Measurements from ENCODE around the gene SULT2A1.
"Not testable (repeated sequence)": the region's sequence is repeated elsewhere in the genome, so short reads cannot be mapped to it uniquely, and the experiment has no call there.

SULT2A1 gene

GRCh38 chr19:47859838-47860237 lies 26.3 kb downstream of the SULT2A1 start:
- not testable (repeated sequence) for DNase-seq

GRCh38 chr19:47858646-47859285 lies 27.3 kb downstream of the SULT2A1 start, which contains the start of gene TPRX2:
Gene TPRX2, plus strand, starts transcription at chr19:47859235. Its CDS starts 12 bp downstream, at chr19:47859247.
- DNase-seq: not testable (repeated sequence)

GRCh38 chr19:47858231-47858630 lies 27.9 kb downstream of the SULT2A1 start:
- not testable (repeated sequence) for DNase-seq

- DNase-seq: no peak
Measured at GRCh38 chr19:47854459-47854858, 31.7 kb downstream of the SULT2A1 start.

GRCh38 chr19:47853003-47853402 lies 33.1 kb downstream of the SULT2A1 start:
- no peak for DNase-seq

GRCh38 chr19:47848823-47849473 lies 37.2 kb downstream of the SULT2A1 start:
- no peak for DNase-seq

- DNase-seq: no peak
Measured at GRCh38 chr19:47848425-47848822, 37.7 kb downstream of the SULT2A1 start.

GRCh38 chr19:47842941-47843340 lies 43.2 kb downstream of the SULT2A1 start:
- DNase-seq: no peak

- no peak for DNase-seq
Measured at GRCh38 chr19:47839913-47840312, 46.2 kb downstream of the SULT2A1 start.

- no peak for DNase-seq
Measured at GRCh38 chr19:47839411-47839810, 46.7 kb downstream of the SULT2A1 start.

- no peak for DNase-seq
Measured at GRCh38 chr19:47836038-47836437, 50.1 kb downstream of the SULT2A1 start.

GRCh38 chr19:47832723-47833122 lies 53.4 kb downstream of the SULT2A1 start:
- no peak for DNase-seq

GRCh38 chr19:47826800-47827199 lies 59.3 kb downstream of the SULT2A1 start:
- DNase-seq: no peak

GRCh38 chr19:47824396-47824795 lies 61.7 kb downstream of the SULT2A1 start:
- DNase-seq: no peak

GRCh38 chr19:47821460-47822020 lies 64.6 kb downstream of the SULT2A1 start, which contains the start of gene CRX:
Gene CRX, plus strand, starts transcription at chr19:47821937. Its CDS starts 12,507 bp downstream, at chr19:47834444.
- DNase-seq: no peak

Data from NCI-H774 (cell line).